Right ventricle myocardium superior (tissue), 1 donor: ENCODE measurements around the gene PIP5K1B. TPM values are rescaled to one million over a fixed set of nuclear protein-coding genes. Genes with fewer than 3 reads are reported as not detected.

Source experiments
- ATAC-seq: fragments of 200-7000 bp; cut with Tn5 transposase; one replicate; pipeline ENCODE4 v1.9.1; 2020; ENCODE audit warnings: mild to moderate bottlenecking; ENCODE audit not compliant: poor library complexity
- DNase-seq: peaks from one replicate; pipeline ENCODE4 v3.0.0-alpha.2; 2020
- intact Hi-C: fragments of 100-400 bp; cut with DNase I; formaldehyde crosslinking; loops from one replicate; pipeline ENCODE4 v1.11.2; 2022
- total RNA-seq: library from RNA; stranded (reverse); fragmentation: NEBNext Ultra II Directional; extraction: Animal tissue kit (Norgen Biotek cat#: 25700); gene quantifications from one replicate; pipeline ENCODE4 v1.2.1, GENCODE V29; 2021
- donor health status: DM: no; HTN: yes; CAD: no; lungs with severe emphysema.

The PIP5K1B gene
- total RNA-seq, 1 donor from 2014 or later, result 62.8 TPM

- ATAC-seq (no peak), DNase-seq (no peak)
- intact Hi-C loops, result no loop called here
Measured at GRCh38 chr9:68912561-68912960, 207.5 kb downstream of the PIP5K1B start.

- DNase-seq (no peak), ATAC-seq (no peak)
- intact Hi-C loops, result no loop called here
Measured at GRCh38 chr9:68913054-68913453, 208.0 kb downstream of the PIP5K1B start.

GRCh38 chr9:68914751-68915150 is 209.7 kb downstream of the PIP5K1B start:
- intact Hi-C loops, result no loop called here
- no peak for ATAC-seq
- no peak for DNase-seq

GRCh38 chr9:68919661-68920060 is 214.6 kb downstream of the PIP5K1B start:
- ATAC-seq, result no peak
- intact Hi-C loops, result loop anchor here (10.0 kb wide), 1 partner anchor 55 kb away; no protein-coding TSS in a partner anchor
- DNase-seq, result no peak

GRCh38 chr9:68920921-68921320 is 215.9 kb downstream of the PIP5K1B start:
- DNase-seq (no peak), ATAC-seq (no peak)
- intact Hi-C loops, result loop anchor here (10.0 kb wide), 1 partner anchor 56 kb away; no protein-coding TSS in a partner anchor

- ATAC-seq, result no peak
- intact Hi-C loops, result loop anchor here (10.0 kb wide), 1 partner anchor 59 kb away; no protein-coding TSS in a partner anchor
- DNase-seq, result no peak
Measured at GRCh38 chr9:68923480-68923879, 218.4 kb downstream of the PIP5K1B start.

- ATAC-seq, result no peak
- DNase-seq, result no peak
- intact Hi-C loops, result loop anchor here (10.0 kb wide), 1 partner anchor 60 kb away; no protein-coding TSS in a partner anchor
Measured at GRCh38 chr9:68925175-68925574, 220.1 kb downstream of the PIP5K1B start.

GRCh38 chr9:68927165-68927564 is 222.1 kb downstream of the PIP5K1B start:
- no peak for ATAC-seq
- intact Hi-C loops, result loop anchor here (10.0 kb wide), 1 partner anchor 62 kb away; no protein-coding TSS in a partner anchor
- no peak for DNase-seq

GRCh38 chr9:68931821-68932220 is 226.8 kb downstream of the PIP5K1B start:
- intact Hi-C loops, result no loop called here
- ATAC-seq (no peak), DNase-seq (no peak)

GRCh38 chr9:68932458-68932857 is 227.4 kb downstream of the PIP5K1B start:
- ATAC-seq (no peak), DNase-seq (no peak)
- intact Hi-C loops, result no loop called here

GRCh38 chr9:68933434-68934328 is 228.6 kb downstream of the PIP5K1B start:
- no peak for ATAC-seq
- intact Hi-C loops, result no loop called here
- DNase-seq, result no peak

GRCh38 chr9:68934329-68934644 is 229.2 kb downstream of the PIP5K1B start:
- no peak for ATAC-seq
- DNase-seq, result no peak
- intact Hi-C loops, result no loop called here

GRCh38 chr9:68940573-68940972 is 235.5 kb downstream of the PIP5K1B start:
- DNase-seq (no peak), ATAC-seq (no peak)
- intact Hi-C loops, result loop anchor here (10.0 kb wide), 1 partner anchor 216 kb away; no protein-coding TSS in a partner anchor

GRCh38 chr9:68941780-68942459 is 236.9 kb downstream of the PIP5K1B start:
- peak; percentile 93 for ATAC-seq

GRCh38 chr9:68942790-68943189 is 237.8 kb downstream of the PIP5K1B start:
- intact Hi-C loops, result loop anchor here (10.0 kb wide), 1 partner anchor 218 kb away; no protein-coding TSS in a partner anchor
- ATAC-seq, result peak; percentile 28
- no peak for DNase-seq

More at GRCh38 chr9:68941780-68942459, 236.9 kb downstream of the PIP5K1B start:
- DNase-seq, result no peak
- intact Hi-C loops, result loop anchor here (10.0 kb wide), 1 partner anchor 217 kb away; no protein-coding TSS in a partner anchor

GRCh38 chr9:68947015-68947414 is 242.0 kb downstream of the PIP5K1B start:
- ATAC-seq (no peak), DNase-seq (no peak)
- intact Hi-C loops, result loop anchor here (10.0 kb wide), 1 partner anchor 222 kb away; no protein-coding TSS in a partner anchor

- DNase-seq, result no peak
- ATAC-seq, result no peak
- intact Hi-C loops, result loop anchor here (10.0 kb wide), 1 partner anchor 223 kb away; no protein-coding TSS in a partner anchor
Measured at GRCh38 chr9:68947842-68948569, 243.0 kb downstream of the PIP5K1B start.

- intact Hi-C loops, result loop anchor here (10.0 kb wide), 1 partner anchor 225 kb away; no protein-coding TSS in a partner anchor
- peak; percentile 67 for ATAC-seq
- DNase-seq, result peak; percentile 51
Measured at GRCh38 chr9:68949271-68950000, 244.4 kb downstream of the PIP5K1B start.
